HepG2 (cell line): ENCODE results near the gene HOXD8. TPM values are rescaled to one million over a fixed set of nuclear protein-coding genes. Genes with fewer than 3 reads are reported as not detected.

Experiments used
- ATF5 ChIP-seq: sonication (generic); formaldehyde crosslinking; IDR thresholded peaks from 2 replicates; pipeline ENCODE4 v1.4.0; 2020; ENCODE audit warnings: mild to moderate bottlenecking, low read depth, missing genetic modification reagents
- ATF7-NPFF ChIP-seq: sonication (generic); formaldehyde crosslinking; IDR thresholded peaks from 2 replicates; pipeline ENCODE4 v1.8.1; 2023; ENCODE audit warnings: mild to moderate bottlenecking, low read depth, missing genetic modification reagents, moderate library complexity
- BCL6 ChIP-seq: IDR thresholded peaks from 2 replicates; pipeline ENCODE4 v1.6.1; 2016; ENCODE audit warnings: missing genetic modification reagents, missing compliant biosample characterization
- FOXA3 ChIP-seq: IDR thresholded peaks from 2 replicates; pipeline ENCODE4 v1.6.1; 2016; ENCODE audit warnings: missing genetic modification reagents, missing compliant biosample characterization
- HNF1A ChIP-seq, 2 experiments: sonication (generic) in 1 of 2; formaldehyde crosslinking in 1 of 2; IDR thresholded peaks; 2 replicates each; pipeline versions ENCODE4 v1.4.0 to v1.6.1; 2016 to 2020; ENCODE audit warnings: borderline replicate concordance in 1 of 2, low read depth in 1 of 2, mild to moderate bottlenecking in 1 of 2, missing genetic modification reagents in 1 of 2
- HNF4A ChIP-seq: sonication (generic); formaldehyde crosslinking; IDR thresholded peaks from 2 replicates; pipeline ENCODE4 v1.4.0; 2020; ENCODE audit warnings: missing genetic modification reagents
- MIXL1 ChIP-seq: IDR thresholded peaks from 2 replicates; pipeline ENCODE4 v1.6.1; 2016
- NR2C2 ChIP-seq: sonication (generic); formaldehyde crosslinking; IDR thresholded peaks from 2 replicates; pipeline ENCODE4 v1.4.0; 2020; ENCODE audit warnings: missing genetic modification reagents, mild to moderate bottlenecking, moderate library complexity, borderline replicate concordance
- NR2F1 ChIP-seq, 2 experiments: fragments of 450-650 bp in 1 of 2; formaldehyde crosslinking in 1 of 2; IDR thresholded peaks; 2 replicates each; pipeline versions ENCODE4 v1.5.0 to v1.6.1; 2016 to 2020; ENCODE audit warnings: mild to moderate bottlenecking in 1 of 2, missing compliant biosample characterization in 1 of 2, missing genetic modification reagents in 1 of 2, moderate library complexity in 1 of 2
- PBX2 ChIP-seq: IDR thresholded peaks from 2 replicates; pipeline ENCODE4 v1.6.1; 2016; ENCODE audit warnings: control low read depth
- THRA ChIP-seq: sonication (generic); formaldehyde crosslinking; IDR thresholded peaks from 2 replicates; pipeline ENCODE4 v1.4.0; 2020; ENCODE audit warnings: missing genetic modification reagents, borderline replicate concordance
- U2AF2 ChIP-seq: fragments of 200-400 bp; formaldehyde crosslinking; IDR thresholded peaks from 2 replicates; pipeline ENCODE4 v1.6.1; 2017; ENCODE audit warnings: low read depth, mild to moderate bottlenecking, low read length
- ZIK1 ChIP-seq: sonication (generic); formaldehyde crosslinking; IDR thresholded peaks from 2 replicates; pipeline ENCODE4 v1.5.0; 2020; ENCODE audit warnings: mild to moderate bottlenecking, low read depth, missing genetic modification reagents, borderline replicate concordance
- ZNF205 ChIP-seq: IDR thresholded peaks from 2 replicates; pipeline ENCODE4 v1.6.1; 2018; ENCODE audit warnings: missing biosample characterization, missing genetic modification reagents
- ZNF274 ChIP-seq: sonication (generic); formaldehyde crosslinking; IDR thresholded peaks from 2 replicates; pipeline ENCODE4 v1.5.1; 2020; ENCODE audit warnings: mild to moderate bottlenecking, missing genetic modification reagents
- ZNF513 ChIP-seq: sonication (generic); formaldehyde crosslinking; conservative IDR thresholded peaks from 2 replicates; pipeline ENCODE4 v1.5.0; 2020; ENCODE audit warnings: missing genetic modification reagents
- ZNF644 ChIP-seq: IDR thresholded peaks from 2 replicates; pipeline ENCODE4 v1.6.1; 2016; ENCODE audit warnings: low read depth
- ZSCAN5A ChIP-seq: sonication (generic); formaldehyde crosslinking; IDR thresholded peaks from 2 replicates; pipeline ENCODE4 v1.8.0; 2022; ENCODE audit warnings: mild to moderate bottlenecking, missing genetic modification reagents, borderline replicate concordance
- polyA plus RNA-seq, 8 experiments: library from polyadenylated mRNA; depleted of rRNA in 3 of 8; stranded (reverse) in 7 of 8; unstranded in 1 of 8; fragments of >200 nt; fragmentation: Illumina TruSeq in 4 of 8; extraction: Trizol in 4 of 8; gene quantifications; 2 replicates each; pipeline versions ENCODE4 v1.2.1 to v1.2.3, GENCODE V29; 2011 to 2016; ENCODE audit warnings: low read depth in 4 of 8, missing spikeins in 1 of 8, mixed read lengths in 1 of 8; ENCODE audit not compliant: insufficient read depth in 1 of 8
- total RNA-seq, 5 experiments: library from RNA; depleted of rRNA; stranded (reverse); fragments of >200 nt; fragmentation: Illumina TruSeq; extraction: Trizol; gene quantifications; 2 replicates each; pipeline ENCODE4 v1.2.3, GENCODE V29; 2016; ENCODE audit warnings: low read depth in 1 of 5

Gene HOXD8
- total and polyA plus RNA-seq, 2 of the 13 experiments (the other 11 are each of a cell fraction or from before 2014, with no cell fraction given): not detected

GRCh38 chr2:176096986-176097819 lies 32.3 kb upstream of the HOXD8 start (continued):
- TF ChIP-seq ATF5: no peak
- TF ChIP-seq U2AF2: no peak
- TF ChIP-seq ATF7-NPFF (CRISPR knock-in tag): no peak
- peak; percentile 57 for TF ChIP-seq FOXA3
- no peak for TF ChIP-seq ZNF513 (CRISPR knock-in tag)
- no peak for TF ChIP-seq HNF4A (CRISPR knock-in tag)
- no peak for TF ChIP-seq ZNF644
- no peak for TF ChIP-seq HNF1A (IDR thresholded peaks at IDR 0.05; ENCODE audit: low read depth)
- no peak for TF ChIP-seq HNF1A (CRISPR knock-in tag; IDR thresholded peaks at IDR 0.05; ENCODE audit: borderline replicate concordance)
- no peak for TF ChIP-seq NR2F1 (CRISPR knock-in tag; IDR thresholded peaks at IDR 0.05)
- no peak for TF ChIP-seq MIXL1 (CRISPR knock-in tag)
- peak; percentile 52; the same call in 1 of the 2 replicates for TF ChIP-seq ZNF205 (CRISPR knock-in tag)
- TF ChIP-seq ZSCAN5A (CRISPR knock-in tag): no peak
- no peak for TF ChIP-seq ZIK1
- TF ChIP-seq THRA (CRISPR knock-in tag): 0 out of 2 replicates have a peak, but pooled peaks have one; percentile 51
- TF ChIP-seq PBX2 (CRISPR knock-in tag): no peak
- no peak; the same call in 1 of the 2 replicates for TF ChIP-seq ZNF274 (CRISPR knock-in tag)
- TF ChIP-seq BCL6 (CRISPR knock-in tag): peak; percentile 61
- TF ChIP-seq NR2C2 (CRISPR knock-in tag): no peak
